Parathyroid adenoma (tissue), 2 donors: ENCODE data around the gene WFIKKN1.

Experiments
- H2AFZ ChIP-seq: fragments of 300-600 bp; sonication (generic); one replicate; pipeline ENCODE4 v1.7.0; 2017; ENCODE audit warnings: antibody characterized with exemption, mild to moderate bottlenecking
- H3K27ac ChIP-seq: fragments of 300-600 bp; sonication (generic); one replicate; pipeline ENCODE4 v1.7.0; 2017
- H3K27me3 ChIP-seq: fragments of 300-600 bp; sonication (generic); one replicate; pipeline ENCODE4 v1.7.0; 2017; ENCODE audit warnings: low read length; ENCODE audit not compliant: control insufficient read depth, insufficient read depth
- H3K36me3 ChIP-seq: fragments of 300-600 bp; sonication (generic); one replicate; pipeline ENCODE4 v1.7.0; 2017; ENCODE audit warnings: low read length; ENCODE audit not compliant: control insufficient read depth, insufficient read depth
- H3K4me1 ChIP-seq: fragments of 300-600 bp; sonication (generic); one replicate; pipeline ENCODE4 v1.7.0; 2017; ENCODE audit warnings: control low read depth
- H3K4me2 ChIP-seq: fragments of 300-600 bp; sonication (generic); one replicate; pipeline ENCODE4 v1.7.0; 2017; ENCODE audit warnings: low read length
- H3K4me3 ChIP-seq: fragments of 300-600 bp; sonication (generic); one replicate; pipeline ENCODE4 v1.7.0; 2017; ENCODE audit warnings: low read depth, low read length
- H3K79me2 ChIP-seq: fragments of 300-600 bp; sonication (generic); one replicate; pipeline ENCODE4 v1.7.0; 2017; ENCODE audit warnings: control low read depth
- H3K9ac ChIP-seq: fragments of 300-600 bp; sonication (generic); one replicate; pipeline ENCODE4 v1.7.0; 2017; ENCODE audit warnings: mild to moderate bottlenecking
- H3K9me3 ChIP-seq: fragments of 300-600 bp; sonication (generic); one replicate; pipeline ENCODE4 v1.7.0; 2017; ENCODE audit warnings: low read length; ENCODE audit not compliant: control insufficient read depth
- TF ChIP-seq, protein P1 (sequence below): fragments of 300-600 bp; sonication (generic); IDR thresholded peaks from one replicate; pipeline ENCODE4 v1.7.0; 2017; ENCODE audit warnings: antibody characterized with exemption, mild to moderate bottlenecking
- donor health status: primary hyperparathyroidism.

WFIKKN1 gene

GRCh38 chr16:676565-676902, 45.7 kb downstream of the WFIKKN1 start:
- Histone ChIP-seq H3K4me1 (peaks cover 5% of the 10 kb centered on the region), H3K27me3 (no peaks in the 10 kb centered on the region), H3K36me3 (no peaks in the 10 kb centered on the region), H3K9me3 (no peaks in the 10 kb centered on the region), H3K79me2 (peaks cover 2% of the 10 kb centered on the region), H3K4me2 (no peak overlapping the region), H2AFZ (no peak overlapping the region), H3K4me3 (no peak overlapping the region), H3K27ac (no peak overlapping the region), H3K9ac (no peak overlapping the region)
- TF ChIP-seq, protein P1, sequence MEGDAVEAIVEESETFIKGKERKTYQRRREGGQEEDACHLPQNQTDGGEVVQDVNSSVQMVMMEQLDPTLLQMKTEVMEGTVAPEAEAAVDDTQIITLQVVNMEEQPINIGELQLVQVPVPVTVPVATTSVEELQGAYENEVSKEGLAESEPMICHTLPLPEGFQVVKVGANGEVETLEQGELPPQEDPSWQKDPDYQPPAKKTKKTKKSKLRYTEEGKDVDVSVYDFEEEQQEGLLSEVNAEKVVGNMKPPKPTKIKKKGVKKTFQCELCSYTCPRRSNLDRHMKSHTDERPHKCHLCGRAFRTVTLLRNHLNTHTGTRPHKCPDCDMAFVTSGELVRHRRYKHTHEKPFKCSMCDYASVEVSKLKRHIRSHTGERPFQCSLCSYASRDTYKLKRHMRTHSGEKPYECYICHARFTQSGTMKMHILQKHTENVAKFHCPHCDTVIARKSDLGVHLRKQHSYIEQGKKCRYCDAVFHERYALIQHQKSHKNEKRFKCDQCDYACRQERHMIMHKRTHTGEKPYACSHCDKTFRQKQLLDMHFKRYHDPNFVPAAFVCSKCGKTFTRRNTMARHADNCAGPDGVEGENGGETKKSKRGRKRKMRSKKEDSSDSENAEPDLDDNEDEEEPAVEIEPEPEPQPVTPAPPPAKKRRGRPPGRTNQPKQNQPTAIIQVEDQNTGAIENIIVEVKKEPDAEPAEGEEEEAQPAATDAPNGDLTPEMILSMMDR: no peak

GRCh38 chr16:676913-677312, 46.1 kb downstream of the WFIKKN1 start:
- no peak overlapping the region for H2AFZ ChIP-seq
- H3K27ac ChIP-seq: no peak overlapping the region
- TF ChIP-seq, protein P1: no peak
- peaks cover 6% of the 10 kb centered on the region for H3K4me1 ChIP-seq
- H3K4me3 ChIP-seq: no peak overlapping the region
- no peaks in the 10 kb centered on the region for H3K36me3 ChIP-seq
- H3K9ac ChIP-seq: no peak overlapping the region
- peaks cover 4% of the 10 kb centered on the region for H3K79me2 ChIP-seq
- H3K4me2 ChIP-seq: no peak overlapping the region
- H3K27me3 ChIP-seq: no peaks in the 10 kb centered on the region
- H3K9me3 ChIP-seq: no peaks in the 10 kb centered on the region

GRCh38 chr16:677316-678190, 46.8 kb downstream of the WFIKKN1 start:
- TF ChIP-seq, protein P1: no peak
- no peak overlapping the region for H3K4me2 ChIP-seq
- peaks cover 6% of the 10 kb centered on the region for H3K4me1 ChIP-seq
- peaks cover 4% of the 10 kb centered on the region for H3K79me2 ChIP-seq
- H3K4me3 ChIP-seq: no peak overlapping the region
- H3K36me3 ChIP-seq: no peaks in the 10 kb centered on the region
- H2AFZ ChIP-seq: no peak overlapping the region
- no peak overlapping the region for H3K9ac ChIP-seq
- H3K9me3 ChIP-seq: no peaks in the 10 kb centered on the region
- no peak overlapping the region for H3K27ac ChIP-seq
- no peaks in the 10 kb centered on the region for H3K27me3 ChIP-seq

GRCh38 chr16:678209-678857, 47.5 kb downstream of the WFIKKN1 start:
- Histone ChIP-seq H3K4me1 (peaks cover 6% of the 10 kb centered on the region), H3K27ac (no peak overlapping the region), H3K4me3 (no peak overlapping the region), H3K4me2 (no peak overlapping the region), H2AFZ (no peak overlapping the region), H3K9me3 (no peaks in the 10 kb centered on the region), H3K9ac (no peak overlapping the region), H3K79me2 (peaks cover 4% of the 10 kb centered on the region), H3K36me3 (no peaks in the 10 kb centered on the region), H3K27me3 (no peaks in the 10 kb centered on the region)
- TF ChIP-seq, protein P1: no peak
